ENCODE results near the gene THSD4. TPM values are rescaled to one million over a fixed set of nuclear protein-coding genes. Genes with fewer than 3 reads are reported as not detected.

Gene THSD4
- polyA plus RNA-seq, 1 experiment, result 45.8 TPM

GRCh38 chr15:71573599-71573998 lies 458.3 kb downstream of the THSD4 start:
- no peak for TF ChIP-seq CTCF (IDR thresholded peaks at IDR 0.05; ENCODE audit: low read depth, low read length)
- no peaks in the 10 kb centered on the region for H3K27me3 ChIP-seq (ENCODE audit: control insufficient read depth, insufficient read depth, low read length)
- no peak for DNase-seq (ENCODE audit: low read depth, low spot score)
- no peak overlapping the region for H3K27ac ChIP-seq (ENCODE audit: low read depth, low read length)
- no peaks in the 10 kb centered on the region for H3K9me3 ChIP-seq (ENCODE audit: control insufficient read depth, insufficient read depth, low read length)
- H3K4me3 ChIP-seq (ENCODE audit: low read depth, low read length), result no peak overlapping the region
- POLR2A ChIA-PET, result no interaction called here
- CTCF ChIA-PET, result interaction anchor here (3.4 kb wide), 1 partner anchor 156 kb away, joined by 12 read pairs; no protein-coding TSS in a partner anchor

GRCh38 chr15:71575474-71576045 lies 460.3 kb downstream of the THSD4 start:
- POLR2A ChIA-PET, result no interaction called here
- Histone ChIP-seq H3K9me3 (ENCODE audit: control insufficient read depth, insufficient read depth, low read length) (no peaks in the 10 kb centered on the region), H3K4me3 (ENCODE audit: low read depth, low read length) (no peak overlapping the region), H3K27me3 (ENCODE audit: control insufficient read depth, insufficient read depth, low read length) (no peaks in the 10 kb centered on the region), H3K27ac (ENCODE audit: low read depth, low read length) (no peak overlapping the region)
- CTCF ChIA-PET, result interaction anchor here (0.6 to 3.4 kb wide), 16 partner anchors 14 to 229 kb away, joined by 3 to 19 read pairs (median 4); no protein-coding TSS in a partner anchor
- TF ChIP-seq CTCF (IDR thresholded peaks at IDR 0.05; ENCODE audit: low read depth, low read length), result peak; percentile 61
- no peak for DNase-seq (ENCODE audit: low read depth, low spot score)

- H3K27me3 ChIP-seq (ENCODE audit: control insufficient read depth, insufficient read depth, low read length), result no peaks in the 10 kb centered on the region
- ChIA-PET POLR2A (no interaction called here), CTCF (no interaction called here)
- DNase-seq (ENCODE audit: low read depth, low spot score), result no peak
- TF ChIP-seq CTCF (IDR thresholded peaks at IDR 0.05; ENCODE audit: low read depth, low read length), result no peak
- no peak overlapping the region for H3K4me3 ChIP-seq (ENCODE audit: low read depth, low read length)
- H3K27ac ChIP-seq (ENCODE audit: low read depth, low read length), result no peak overlapping the region
- no peaks in the 10 kb centered on the region for H3K9me3 ChIP-seq (ENCODE audit: control insufficient read depth, insufficient read depth, low read length)
Measured at GRCh38 chr15:71577071-71577470, 461.8 kb downstream of the THSD4 start.

- Histone ChIP-seq H3K9me3 (ENCODE audit: control insufficient read depth, insufficient read depth, low read length) (peaks cover 3% of the 10 kb centered on the region; the same call in 1 of the 2 replicates), H3K27me3 (ENCODE audit: control insufficient read depth, insufficient read depth, low read length) (no peaks in the 10 kb centered on the region), H3K27ac (ENCODE audit: low read depth, low read length) (no peak overlapping the region), H3K4me3 (ENCODE audit: low read depth, low read length) (no peak overlapping the region)
- TF ChIP-seq CTCF (IDR thresholded peaks at IDR 0.05; ENCODE audit: low read depth, low read length), result no peak
- no peak for DNase-seq (ENCODE audit: low read depth, low spot score)
- ChIA-PET POLR2A (no interaction called here), CTCF (no interaction called here)
Measured at GRCh38 chr15:71581398-71581930, 466.2 kb downstream of the THSD4 start.

- Histone ChIP-seq H3K4me3 (ENCODE audit: low read depth, low read length) (no peak overlapping the region), H3K27me3 (ENCODE audit: control insufficient read depth, insufficient read depth, low read length) (no peaks in the 10 kb centered on the region), H3K9me3 (ENCODE audit: control insufficient read depth, insufficient read depth, low read length) (peaks cover 3% of the 10 kb centered on the region; the same call in 1 of the 2 replicates), H3K27ac (ENCODE audit: low read depth, low read length) (no peak overlapping the region)
- POLR2A ChIA-PET, result no interaction called here
- CTCF ChIA-PET, result interaction anchor here (0.7 kb wide), 1 partner anchor 147 kb away, joined by 3 read pairs; no protein-coding TSS in a partner anchor
- TF ChIP-seq CTCF (IDR thresholded peaks at IDR 0.05; ENCODE audit: low read depth, low read length), result no peak
- no peak for DNase-seq (ENCODE audit: low read depth, low spot score)
Measured at GRCh38 chr15:71585159-71585558, 469.9 kb downstream of the THSD4 start.

Data from AG04450 (cell line).